ENCODE results near the gene CAMTA1.

The CAMTA1 gene

DNA sequence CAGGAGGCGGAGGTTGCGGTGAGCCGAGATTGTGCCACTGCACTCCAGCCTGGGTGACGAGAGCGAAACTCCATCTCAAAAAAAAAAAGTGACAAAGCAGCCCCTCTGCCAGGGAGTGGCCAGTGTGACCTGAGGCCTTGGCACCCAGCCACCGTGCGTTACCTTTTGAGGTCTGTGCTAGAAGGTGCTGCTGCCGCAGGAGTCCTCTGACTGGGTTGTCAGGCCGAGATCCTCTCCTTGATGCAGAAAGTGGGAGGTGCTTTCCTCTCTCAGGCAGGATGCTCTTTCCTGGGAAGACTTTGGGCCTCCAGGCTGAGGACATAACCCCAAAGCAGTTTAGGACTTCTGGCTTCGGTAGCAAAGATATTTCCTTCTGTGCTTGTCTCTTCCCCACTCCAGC lies 705.3 kb downstream of the CAMTA1 start:
- DNase-seq = no peak

DNA sequence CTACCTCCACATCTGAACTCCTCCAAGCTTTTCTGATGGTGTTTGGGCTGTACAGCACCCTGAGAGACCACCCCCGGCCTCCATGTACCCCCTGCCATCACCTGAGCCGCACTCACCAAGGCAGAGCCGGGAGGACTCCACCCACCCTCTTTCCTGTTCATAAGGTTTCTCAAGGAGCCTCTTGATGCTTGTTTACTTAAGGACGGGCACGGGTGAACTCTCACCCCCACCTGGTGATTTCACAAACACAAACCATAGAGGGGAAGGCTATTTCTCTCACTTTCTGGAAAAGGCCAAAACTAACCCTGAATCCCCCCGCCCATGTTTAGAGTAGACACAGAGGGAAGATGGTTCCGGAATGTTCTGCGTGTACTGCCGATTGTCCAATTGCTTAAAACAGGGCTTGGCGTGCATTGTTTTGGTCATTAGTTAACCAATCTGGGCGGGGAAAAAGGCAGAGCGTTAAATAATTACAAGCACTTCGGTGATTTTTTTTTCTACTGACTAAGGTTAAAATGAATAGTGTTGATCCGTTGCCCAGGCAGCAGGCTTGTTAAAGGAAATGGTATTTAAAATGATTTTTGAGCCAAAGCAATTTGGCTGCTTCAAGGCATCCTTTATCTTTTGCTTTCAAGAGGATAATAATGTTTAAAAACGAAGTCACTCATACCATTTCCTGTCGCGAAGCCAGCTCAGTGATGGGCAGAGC lies 706.0 kb downstream of the CAMTA1 start:
- DNase-seq = no peak

DNA sequence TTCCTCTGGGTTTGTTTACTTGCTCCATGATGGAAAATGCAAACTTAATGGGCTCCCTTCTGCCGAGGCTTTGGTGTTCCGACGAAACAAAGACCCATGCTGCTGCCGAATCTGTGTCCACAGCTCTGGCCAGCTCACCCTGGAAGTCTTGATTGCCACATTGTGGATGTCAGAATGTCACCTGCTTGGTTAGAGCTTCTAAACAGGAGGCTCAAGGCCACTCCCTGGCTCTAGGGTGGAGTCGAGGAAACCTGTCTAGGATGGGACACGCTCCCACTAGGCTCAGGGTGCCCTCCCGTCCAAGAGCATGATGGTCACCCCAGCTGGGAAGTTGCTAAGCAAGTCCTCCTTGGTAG lies 706.5 kb downstream of the CAMTA1 start:
- DNase-seq = no peak

DNA sequence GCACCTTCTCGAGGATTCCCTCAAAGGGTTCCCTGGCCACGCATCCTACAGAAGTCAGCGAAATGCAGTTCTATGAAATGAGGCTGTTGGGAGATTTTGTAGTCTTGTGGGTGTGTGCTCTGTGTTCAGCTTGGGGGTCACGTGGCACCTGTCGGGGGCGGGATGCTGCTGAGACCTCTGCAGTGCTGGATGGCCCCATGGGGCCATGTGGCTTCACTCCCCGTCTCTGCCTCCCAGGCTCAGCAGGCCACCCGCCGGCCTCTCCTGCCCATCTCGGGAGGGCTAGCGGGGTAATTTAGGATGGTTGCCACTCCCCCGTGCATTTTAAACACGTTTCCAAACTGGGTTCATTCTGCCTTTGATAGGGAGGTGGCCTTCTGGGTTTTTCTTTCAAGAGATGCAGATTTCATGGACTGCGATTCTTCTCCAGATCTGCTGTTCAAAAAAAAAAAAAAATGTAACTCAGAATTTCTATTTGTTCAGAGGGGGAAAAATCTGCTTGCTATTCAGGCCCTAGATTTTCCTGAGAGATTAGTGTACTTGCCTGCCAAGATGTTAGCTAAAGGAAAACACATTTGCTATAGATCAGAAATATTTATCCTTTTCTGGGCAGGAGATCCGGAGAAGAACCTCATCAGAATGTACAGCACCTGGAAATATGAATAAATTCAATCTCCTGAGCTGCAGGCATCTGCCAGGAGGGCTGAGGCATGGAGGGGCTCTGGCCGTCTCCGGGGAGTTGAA lies 708.6 kb downstream of the CAMTA1 start:
- DNase-seq = no peak

DNA sequence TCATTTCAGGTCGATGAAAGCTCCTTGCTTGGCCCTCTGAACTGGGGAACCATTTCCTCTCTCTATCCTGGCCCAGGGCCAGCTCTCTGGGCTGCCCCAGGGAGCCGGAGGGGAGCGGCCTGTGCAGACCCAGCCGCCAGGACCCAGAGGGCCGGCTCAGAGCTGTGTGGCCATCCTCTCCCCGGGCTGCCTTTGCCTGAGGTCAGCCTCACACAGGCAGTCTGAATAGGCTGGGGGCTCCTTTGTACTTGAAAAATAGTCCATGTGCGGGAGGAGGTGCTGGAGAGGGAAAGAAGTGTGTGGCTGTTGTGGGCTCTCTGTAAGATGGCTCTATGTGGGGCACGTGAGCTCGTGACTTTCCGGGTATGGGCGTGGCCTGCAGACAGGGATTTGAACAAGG lies 710.7 kb downstream of the CAMTA1 start:
- DNase-seq = no peak

DNA sequence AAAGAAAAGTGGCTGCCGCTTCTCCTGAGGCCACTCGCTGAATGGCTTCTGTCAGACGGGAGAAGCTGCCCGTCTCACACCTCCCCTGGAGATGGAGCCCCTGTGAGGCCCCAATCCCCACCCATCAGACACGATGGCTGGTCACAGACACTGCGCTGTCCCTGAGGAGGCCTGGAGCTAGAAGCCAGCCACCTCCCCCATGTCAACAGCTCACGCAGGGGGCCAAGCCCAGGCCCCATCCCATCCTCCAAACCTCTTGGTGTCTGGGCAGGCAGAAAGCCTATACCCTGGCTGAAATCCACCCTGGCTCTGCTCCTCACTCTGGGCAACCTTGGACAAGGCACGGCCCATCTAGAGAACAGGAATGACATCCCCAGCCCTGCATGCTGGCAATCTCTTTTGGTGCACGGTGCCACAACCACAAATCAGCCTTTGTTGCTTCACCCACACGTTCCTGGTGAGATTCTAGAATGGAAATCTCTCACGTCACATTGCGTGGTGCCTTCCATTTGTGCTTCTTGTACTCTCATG lies 711.9 kb downstream of the CAMTA1 start:
- no peak for DNase-seq

DNA sequence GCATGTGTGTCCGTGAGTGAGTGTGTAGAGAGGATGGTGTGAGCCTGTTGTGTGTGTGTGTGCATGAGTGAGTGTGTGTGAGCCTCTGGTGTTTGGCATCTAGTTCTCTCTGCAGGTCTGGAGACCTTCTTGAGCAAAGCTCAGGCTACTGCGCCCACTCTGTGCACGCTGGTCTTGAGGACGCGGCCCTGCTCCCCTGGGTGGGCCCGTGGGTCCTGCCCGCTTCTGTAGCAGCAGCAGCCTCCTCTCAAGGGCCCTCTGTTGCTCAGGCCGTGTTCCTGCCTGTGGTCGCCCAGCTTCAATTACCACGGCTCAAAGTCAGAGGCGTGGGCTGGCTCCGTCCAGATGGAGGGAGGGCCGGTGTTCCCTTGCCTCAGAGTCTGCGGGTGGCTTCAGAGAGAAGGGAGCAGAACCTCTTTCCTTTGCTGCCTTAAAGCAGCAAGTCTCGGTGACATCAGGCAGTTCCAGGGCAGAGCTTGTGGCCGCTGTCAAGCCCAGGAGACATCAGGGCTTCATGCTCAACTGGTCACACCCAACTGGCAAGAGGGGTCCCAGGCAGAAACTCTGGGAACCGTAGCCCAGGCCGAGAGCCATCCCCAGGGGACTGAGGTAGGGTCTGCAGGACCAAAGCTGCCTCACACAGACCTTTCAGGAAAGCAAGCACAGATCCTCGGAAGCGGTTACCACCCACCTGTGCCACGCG lies 715.3 kb downstream of the CAMTA1 start:
- no peak for DNase-seq

DNA sequence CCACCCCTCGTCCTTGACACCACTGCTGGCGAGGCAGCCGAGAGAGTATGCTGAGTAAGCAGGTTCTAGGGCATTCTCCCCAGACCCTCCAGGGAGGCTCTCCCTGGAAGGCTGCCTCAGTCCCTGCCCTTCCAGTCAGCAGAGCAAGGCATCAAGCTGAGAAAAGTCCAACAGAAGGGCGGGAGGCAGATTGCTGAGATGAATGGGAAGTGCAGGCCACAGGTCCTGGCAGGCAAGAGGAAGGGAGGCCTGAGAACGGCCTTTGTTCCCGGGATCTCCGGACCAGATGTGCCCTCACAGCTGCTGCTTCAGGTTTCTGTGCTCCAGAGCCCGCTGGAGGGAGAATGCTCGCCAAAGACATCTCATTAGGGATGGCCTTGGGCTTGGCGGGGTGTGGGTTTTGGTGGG lies 715.8 kb downstream of the CAMTA1 start:
- DNase-seq = no peak

DNA sequence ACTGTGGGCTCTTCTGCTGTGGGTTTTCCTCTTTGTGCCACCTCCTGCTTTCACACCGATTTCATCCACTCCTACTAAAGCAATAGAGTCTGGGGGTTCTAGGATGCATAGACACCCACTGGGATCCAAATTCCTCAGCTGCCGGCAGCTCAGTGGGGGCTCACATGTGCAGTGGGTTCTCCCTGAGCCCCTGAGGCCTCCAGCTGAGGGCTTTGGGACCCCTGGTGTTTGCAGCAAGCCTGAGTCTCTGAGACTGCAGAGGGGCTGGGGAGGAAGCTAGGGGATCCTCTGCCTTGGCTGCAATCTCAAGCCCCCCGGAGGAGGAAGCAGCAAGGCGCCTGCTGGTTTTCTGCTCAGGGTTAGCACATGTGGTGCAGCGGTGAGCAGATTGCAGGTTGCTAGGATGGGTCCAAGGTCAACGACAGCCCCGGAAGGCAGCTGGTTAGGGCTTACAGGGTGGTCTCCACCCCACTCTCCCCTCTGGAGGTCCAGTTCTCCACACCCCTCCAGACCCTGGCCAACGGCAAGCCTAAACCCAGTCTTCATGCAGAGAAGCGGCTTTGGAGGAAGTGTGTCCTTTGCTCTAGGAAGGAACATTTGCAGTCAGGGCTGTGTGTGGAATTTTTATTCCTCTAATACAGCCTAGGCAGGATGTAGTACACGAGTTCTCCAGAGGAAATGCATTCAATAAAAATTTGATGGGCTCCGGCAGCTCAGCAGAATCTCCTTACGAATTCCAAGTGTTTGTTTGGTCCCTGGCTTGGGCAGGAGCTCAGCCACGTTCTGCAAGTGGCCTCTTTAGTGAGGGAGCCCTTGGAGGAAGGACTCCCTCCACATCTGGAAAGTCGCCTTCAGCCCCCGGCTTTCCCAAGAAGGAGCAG lies 716.7 kb downstream of the CAMTA1 start:
- DNase-seq = no peak

DNA sequence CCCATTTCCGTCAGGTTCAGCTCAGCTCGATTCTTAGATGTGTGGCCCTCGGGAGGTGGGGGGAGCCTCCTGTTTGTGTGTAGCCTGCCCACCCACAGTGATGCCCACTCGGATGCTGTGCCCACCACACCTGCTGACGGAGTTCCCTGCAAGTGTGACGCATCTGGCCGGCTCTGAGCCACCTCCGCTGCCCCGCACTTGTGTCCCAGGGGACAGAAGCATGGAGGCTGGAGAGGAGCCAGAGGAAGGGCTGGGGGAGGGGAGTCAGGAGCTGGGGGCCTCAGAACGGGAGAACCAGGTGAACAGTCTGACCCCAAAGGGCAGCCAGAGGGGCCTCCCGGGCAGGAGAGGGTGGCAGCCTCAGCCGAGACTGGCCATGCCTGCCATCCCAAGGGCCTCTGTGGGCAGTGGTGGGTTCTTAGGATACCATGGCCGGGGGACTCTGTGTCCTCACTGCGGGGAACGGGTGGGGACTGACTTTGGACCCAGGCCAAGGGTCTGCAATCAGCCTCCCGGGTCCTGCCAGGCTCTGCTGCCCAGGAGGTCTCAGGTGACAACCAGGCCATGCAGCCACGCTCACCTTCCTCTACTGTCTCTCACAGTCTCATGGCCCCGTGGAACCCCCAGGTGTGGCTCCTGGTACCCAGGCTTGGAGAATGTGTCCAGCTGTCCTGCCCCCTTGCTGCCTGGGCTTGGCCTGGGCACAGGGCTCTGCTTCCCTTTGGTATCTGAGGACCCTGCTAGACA lies 718.6 kb downstream of the CAMTA1 start:
- no peak for DNase-seq

DNA sequence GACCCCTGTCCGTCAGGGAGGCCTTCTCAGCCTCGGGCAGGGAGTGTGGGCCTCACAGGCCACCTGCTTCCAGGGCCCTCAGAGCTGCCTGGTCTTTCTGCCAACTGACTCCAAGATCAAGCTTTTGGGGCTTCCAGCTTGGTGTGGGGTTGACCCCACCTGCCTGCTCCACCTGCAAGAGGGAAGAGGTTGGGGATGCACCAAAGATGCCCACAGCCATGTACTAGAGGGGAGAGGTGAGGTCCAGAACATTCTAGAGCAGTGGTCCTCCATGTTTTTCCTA lies 719.1 kb downstream of the CAMTA1 start:
- no peak for DNase-seq

DNA sequence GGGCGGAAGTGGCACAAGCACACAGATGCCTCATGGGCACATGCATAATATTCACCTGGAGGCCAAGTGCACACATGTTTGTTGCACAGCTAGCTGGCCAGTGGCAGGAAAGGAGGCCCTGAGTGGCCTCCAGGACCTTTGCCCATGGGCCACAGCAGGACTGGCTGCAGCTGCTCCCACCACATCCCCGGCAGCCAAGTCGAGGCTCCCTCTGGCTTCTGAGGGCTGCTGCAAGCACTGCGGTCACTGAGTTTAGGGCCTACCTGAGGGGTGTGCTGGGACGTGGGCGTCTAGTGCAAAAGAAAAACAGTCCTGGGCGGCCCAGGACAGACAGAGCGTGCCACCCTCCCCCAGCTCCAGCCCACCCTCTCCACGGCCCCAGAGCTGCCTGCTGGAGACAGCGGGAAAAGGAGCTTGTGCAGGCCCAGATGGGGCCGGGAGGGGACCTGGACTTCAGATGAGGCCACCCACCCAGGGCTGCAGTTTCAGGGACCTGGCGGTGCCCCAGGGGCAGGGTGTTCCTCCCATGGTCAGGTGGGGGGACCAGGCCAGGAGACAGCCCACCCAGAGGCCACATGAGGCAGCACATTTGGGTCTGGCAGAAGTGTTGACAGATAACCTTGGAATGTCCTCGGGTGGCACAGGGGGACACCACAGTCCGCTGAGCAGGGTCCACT lies 720.0 kb downstream of the CAMTA1 start:
- no peak for DNase-seq

DNA sequence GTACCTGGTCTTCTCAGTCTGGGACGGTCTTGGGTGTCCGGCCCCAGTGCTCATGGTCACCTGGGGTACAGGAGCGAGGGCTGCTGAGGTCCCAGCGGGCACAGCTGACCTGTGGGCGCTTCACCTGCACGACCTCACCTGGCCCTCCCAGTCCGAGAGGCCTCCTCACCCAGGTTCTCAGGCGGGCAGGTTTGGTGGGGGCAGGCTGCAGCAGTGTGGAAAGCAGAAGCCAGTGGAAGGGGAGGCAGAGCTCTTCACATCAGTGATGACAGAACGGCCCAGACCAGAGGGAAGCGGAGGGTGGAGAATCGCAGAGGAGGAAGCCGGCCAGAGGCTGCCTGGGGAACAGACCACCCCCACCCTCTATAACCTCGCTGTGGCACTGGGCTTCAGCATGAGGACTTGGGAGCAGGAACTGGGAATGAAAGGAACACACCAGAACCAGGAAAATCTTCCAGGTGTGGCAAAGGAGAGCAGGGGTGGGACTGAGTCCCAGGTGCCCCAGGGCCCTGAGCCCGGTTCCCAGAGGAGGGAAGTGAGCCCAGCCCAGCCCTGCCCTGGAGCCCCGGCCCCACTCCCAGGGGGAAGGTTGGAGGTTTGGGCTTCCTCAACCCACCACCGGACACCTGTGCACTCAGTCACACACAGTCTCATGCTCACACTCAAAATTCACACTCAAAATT lies 720.7 kb downstream of the CAMTA1 start:
- no peak for DNase-seq

DNA sequence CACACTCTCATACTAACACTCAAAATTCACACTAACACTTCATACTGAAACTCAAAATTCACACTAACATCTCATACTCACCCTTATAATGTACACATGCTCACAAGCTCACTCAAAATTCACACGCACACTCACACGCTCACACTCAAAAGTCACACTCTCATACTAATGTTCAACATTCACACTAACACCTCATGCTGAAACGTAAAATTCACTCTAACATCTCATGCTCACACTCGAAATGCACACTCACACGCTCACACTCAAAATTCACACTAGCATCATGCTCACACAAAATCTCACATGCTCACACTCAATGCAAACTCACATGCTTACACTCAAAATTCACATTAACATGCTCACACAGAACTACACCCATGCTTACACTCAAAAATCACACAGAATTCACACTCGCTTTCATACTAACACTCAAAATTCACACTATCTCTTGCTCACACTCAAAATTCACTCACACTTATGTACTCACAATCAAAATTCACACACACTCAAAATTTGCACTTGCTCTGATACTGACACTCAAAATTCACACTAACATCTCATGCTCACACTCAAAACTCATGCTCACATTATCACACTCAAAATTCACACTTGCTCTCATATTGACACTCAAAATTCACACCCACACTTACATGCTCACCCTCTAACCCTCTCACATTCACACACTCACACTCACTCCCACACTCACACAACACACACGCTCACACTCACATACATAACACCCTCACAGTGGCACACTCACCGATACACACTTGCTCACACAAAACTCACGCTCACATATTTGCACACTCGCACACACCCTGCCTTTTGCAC lies 721.4 kb downstream of the CAMTA1 start:
- no peak for DNase-seq

DNA sequence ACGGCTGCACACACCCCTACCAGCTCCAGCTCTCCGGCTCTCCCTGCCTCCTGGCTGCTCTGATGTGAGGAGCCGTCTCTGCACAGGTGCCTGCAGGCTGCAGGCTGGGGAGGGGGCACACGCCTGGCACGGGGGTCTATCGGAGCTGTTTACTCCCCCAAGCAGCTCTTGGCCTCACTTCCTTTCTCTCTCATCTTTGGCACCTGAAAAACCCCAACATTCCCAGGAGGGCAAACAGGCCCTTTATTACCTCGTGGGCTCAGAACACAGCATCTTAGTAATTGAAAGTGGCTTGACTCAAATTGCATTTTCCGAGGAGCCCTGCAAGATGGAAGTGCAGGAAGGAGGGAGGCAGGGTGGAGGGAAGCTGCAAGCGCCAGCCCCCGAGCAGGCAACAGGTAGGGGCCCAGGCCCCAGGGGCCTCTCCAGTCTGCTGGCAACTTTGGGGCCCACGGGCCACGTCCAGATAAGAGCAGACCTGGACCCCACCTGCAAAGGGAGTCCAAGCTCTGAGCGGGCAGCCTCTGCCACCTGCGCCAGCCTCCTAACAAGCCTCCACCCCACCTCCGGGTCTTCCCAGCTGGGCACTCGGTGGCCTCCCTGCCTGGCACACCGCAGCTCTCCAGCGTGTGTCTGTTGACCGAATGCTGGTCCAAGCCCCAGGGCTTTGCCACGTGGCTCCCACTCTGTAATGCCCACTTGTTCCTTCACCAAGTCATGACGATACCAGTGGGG lies 722.2 kb downstream of the CAMTA1 start:
- DNase-seq = no peak

DNA sequence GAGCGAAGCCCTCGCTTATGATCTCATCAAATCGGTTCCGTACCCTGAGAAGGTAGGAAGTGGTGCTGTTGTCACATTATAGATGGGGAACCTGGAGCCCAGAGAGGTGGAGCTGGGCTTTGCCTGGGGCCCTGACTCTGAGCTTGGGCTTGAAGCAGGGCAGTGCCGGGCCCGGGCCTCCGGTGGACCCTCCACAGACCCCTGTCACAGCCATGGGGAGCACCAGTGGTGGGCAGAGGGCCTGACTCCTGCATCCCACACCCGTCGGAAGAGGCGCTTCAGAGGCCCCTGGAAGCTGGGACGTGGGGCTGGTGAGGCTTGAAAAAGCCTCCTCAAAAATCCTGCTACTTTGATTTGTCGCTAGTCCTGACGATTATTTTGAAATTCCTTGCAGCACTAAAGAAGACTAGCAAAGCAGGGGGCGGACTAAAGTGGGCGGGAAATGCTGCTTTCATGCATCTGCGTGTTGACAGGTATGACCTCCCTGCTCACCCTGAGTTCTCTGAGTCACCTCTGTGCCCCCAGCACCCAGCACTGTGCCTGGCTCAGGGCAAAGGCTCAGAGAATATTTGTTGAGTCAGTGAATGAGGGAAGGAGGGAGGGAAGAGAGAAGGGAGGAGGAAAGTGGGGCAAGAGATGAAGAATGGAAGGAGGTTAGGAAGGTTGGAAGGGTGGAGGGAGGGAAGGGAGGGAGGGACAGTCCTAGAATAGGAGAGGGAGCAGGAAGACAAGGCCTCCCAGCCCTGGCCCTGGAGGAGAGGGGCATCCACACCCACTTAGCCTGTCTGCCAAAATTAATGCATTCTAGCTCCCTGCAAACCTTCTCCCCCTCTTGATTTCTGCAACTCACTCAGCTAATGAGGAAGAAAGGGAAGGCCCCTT lies 723.0 kb downstream of the CAMTA1 start:
- no peak for DNase-seq

DNA sequence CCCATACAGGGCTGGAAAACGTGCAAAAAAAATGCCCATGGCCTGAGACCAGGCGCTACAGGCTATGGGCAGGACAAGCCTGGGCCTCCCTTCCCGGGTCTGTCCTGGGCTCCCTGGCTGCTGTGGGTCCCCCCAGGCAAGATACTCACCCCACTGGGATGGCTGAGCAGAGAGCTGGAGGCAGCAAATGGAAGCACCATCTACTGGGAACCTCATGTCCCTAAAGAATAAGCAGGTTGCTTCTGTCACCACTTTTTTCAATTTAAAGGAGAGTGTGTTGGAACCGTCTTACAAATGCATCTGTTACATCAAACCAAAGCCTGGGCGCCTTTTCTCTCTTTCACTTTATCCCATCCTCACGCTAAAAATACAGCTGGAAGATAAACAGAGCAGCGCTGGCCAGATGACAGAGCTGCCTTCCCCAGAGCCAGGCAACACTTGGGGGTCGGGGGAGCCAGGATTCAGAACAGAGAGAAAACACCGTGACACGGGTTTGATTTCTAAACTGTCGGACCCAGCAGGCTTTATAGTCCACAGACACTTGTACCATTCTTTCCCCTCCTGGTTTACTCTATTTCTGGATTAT lies 723.8 kb downstream of the CAMTA1 start:
- DNase-seq = no peak

DNA sequence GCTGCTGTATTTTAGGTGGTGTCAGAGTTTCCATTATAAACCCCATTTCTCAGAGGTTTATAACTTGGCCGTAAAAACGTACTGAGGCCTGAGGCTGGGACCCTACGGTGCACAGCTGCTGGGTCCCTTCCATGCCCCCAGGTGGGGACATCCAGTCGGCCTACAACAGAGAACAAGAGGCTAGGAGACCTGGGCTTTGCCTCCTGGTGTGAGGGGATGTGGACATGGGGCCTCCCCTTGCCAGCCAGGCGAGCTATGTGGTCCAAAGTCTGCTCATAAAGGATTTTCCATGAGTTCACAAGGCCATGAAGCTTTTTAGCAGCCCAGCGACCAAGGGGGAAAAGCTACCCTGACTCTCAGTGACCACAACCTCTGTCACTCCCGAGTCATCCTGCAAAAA lies 724.3 kb downstream of the CAMTA1 start:
- DNase-seq = no peak

Data from T-helper 9 cell (primary cell).